ENCODE data around the gene VWA5B1. TPM values are rescaled to one million over a fixed set of nuclear protein-coding genes. Genes with fewer than 3 reads are reported as not detected.

Gene VWA5B1
- total and polyA plus RNA-seq, 2 of the 8 experiments (the other 6 are each of a cell fraction or from before 2014, with no cell fraction given): 0.54 to 2.3 TPM

- Histone ChIP-seq H3K79me1 (ENCODE audit: low read depth, low read length) (no peaks in the 10 kb centered on the region), H3K56ac (replicated peaks; ENCODE audit: insufficient read length, low read depth, low read length) (no peak overlapping the region), H4K8ac (ENCODE audit: extremely low read depth, insufficient read depth, low read length) (no peak overlapping the region), H2BK12ac (ENCODE audit: low read depth, low read length) (no peak overlapping the region), H2AFZ (ENCODE audit: low read length) (no peak overlapping the region), H4K20me1 (replicated peaks in 1 of 2; ENCODE audit: control insufficient read depth in 1 of 2, insufficient read depth in 2 of 2, low read length in 2 of 2) (no peaks in the 10 kb centered on the region), H3K4me1 (replicated peaks in 1 of 4; ENCODE audit: control insufficient read depth in 3 of 4, insufficient read depth in 4 of 4, low read length in 3 of 4) (no peaks in the 10 kb centered on the region), H3K23me2 (ENCODE audit: low read depth, low read length) (no peaks in the 10 kb centered on the region), H3K23ac (ENCODE audit: insufficient read length) (no peak overlapping the region), H3K9me3 (ENCODE audit: insufficient read depth in 2 of 2, low read depth in 1 of 2, low read length in 1 of 2) (no peaks in the 10 kb centered on the region), H3K4me3 (ENCODE audit: extremely low read depth in 1 of 4, insufficient read depth in 2 of 4, low read depth in 3 of 4, low read length in 4 of 4) (no peak overlapping the region), H3K14ac (ENCODE audit: insufficient read length) (no peak overlapping the region), H2AK5ac (ENCODE audit: low read depth, low read length) (no peak overlapping the region), H4K5ac (ENCODE audit: insufficient read length, low read depth, low read length) (no peak overlapping the region), H3K27ac (ENCODE audit: low read depth, low read length) (no peak overlapping the region), H3K27me3 (replicated peaks in 1 of 4; ENCODE audit: control insufficient read depth in 3 of 4, extremely low read depth in 1 of 4, insufficient read depth in 3 of 4, low read length in 3 of 4) (no peaks in the 10 kb centered on the region), H3K36me3 (ENCODE audit: control insufficient read depth in 2 of 4, insufficient read depth in 4 of 4, low read length in 3 of 4) (no peaks in the 10 kb centered on the region), H3K9ac (replicated peaks in 1 of 4; ENCODE audit: extremely low read depth in 1 of 4, low read depth in 3 of 4, low read length in 3 of 4) (no peak overlapping the region), H2BK15ac (ENCODE audit: low read length) (no peak overlapping the region), H3K18ac (ENCODE audit: extremely low read depth, low read length) (no peak overlapping the region), H3K4me2 (ENCODE audit: insufficient read depth in 1 of 2, low read depth in 2 of 2, low read length in 2 of 2) (no peak overlapping the region), H2BK120ac (replicated peaks; ENCODE audit: low read depth, low read length) (no peak overlapping the region), H2BK20ac (ENCODE audit: low read length) (no peak overlapping the region), H2BK5ac (ENCODE audit: low read depth, low read length) (no peak overlapping the region), H4K91ac (replicated peaks; ENCODE audit: insufficient read length, low read length) (no peak overlapping the region), H3K79me2 (ENCODE audit: control insufficient read depth in 1 of 2, insufficient read depth in 2 of 2, low read length in 2 of 2) (no peaks in the 10 kb centered on the region), H3K4ac (replicated peaks; ENCODE audit: insufficient read length, low read depth, low read length) (no peak overlapping the region)
- CTCF ChIA-PET (ENCODE audit: partially characterized antibody): no interaction called here
- DNase-seq (ENCODE audit: low read depth in 1 of 2, low spot score in 2 of 2) (no peak), FAIRE-seq (no peak)
- POLR2A ChIA-PET (ENCODE audit: partially characterized antibody): no interaction called here
- WGBS, 2 experiments (ENCODE audit: extremely low coverage in 1 of 2, insufficient coverage in 1 of 2, insufficient read length in 1 of 2, insufficient replicate concordance in 2 of 2, low coverage in 1 of 2, low lambda C conversion rate in 2 of 2, missing lambda C conversion rate in 1 of 2): 87% methylated on average over 7 of the region's 8 CpGs; no CpG with 5 or more reads in 1 of the 2 experiments
- TF ChIP-seq SAP30 (IDR thresholded peaks at IDR 0.05; ENCODE audit: insufficient read depth, insufficient replicate concordance, low read length) (no peak), SP4 (IDR thresholded peaks at IDR 0.05; ENCODE audit: low read length) (no peak), SRF (IDR thresholded peaks at IDR 0.05; ENCODE audit: low read depth, low read length) (no peak), BRCA1 (IDR thresholded peaks at IDR 0.05; ENCODE audit: low read depth, low read length) (no peak)
Observed at GRCh38 chr1:20262810-20263534, 27.7 kb upstream of the VWA5B1 start.

Data from H1 (cell line).